Natural killer cell (primary cell): ENCODE results near the gene DCDC2C. TPM values are rescaled to one million over a fixed set of nuclear protein-coding genes. Genes with fewer than 3 reads are reported as not detected.
A peak's percentile ranks its signal among the peaks of the same experiment; 100 is the strongest.

Experiments
- ATAC-seq, 3 donors: fragments of 150-1000 bp in 2 of 3; fragments of 200-7000 bp in 1 of 3; cut with Tn5 transposase; 1 replicate in 1 of 3; 2 replicates in 2 of 3; pipeline ENCODE4 v1.10.0; 2021; ENCODE audit warnings: mild to moderate bottlenecking in 2 of 3, moderate library complexity in 2 of 3
- DNase-seq, 2 donors: peaks; one replicate each; pipeline versions ENCODE4 v3.0.0 to v3.0.0-alpha.2; 2013 to 2021; ENCODE audit warnings: mixed read lengths in 1 of 2
- H3K27ac ChIP-seq: one replicate; pipeline ENCODE4 v1.5.1; 2013; ENCODE audit warnings: mild to moderate bottlenecking, low read length
- H3K27me3 ChIP-seq: one replicate; pipeline ENCODE4 v1.6.1; 2013; ENCODE audit warnings: low read length; ENCODE audit not compliant: control insufficient read depth, insufficient read depth
- H3K36me3 ChIP-seq: one replicate; pipeline ENCODE4 v1.6.1; 2013; ENCODE audit warnings: low read length; ENCODE audit not compliant: control insufficient read depth, insufficient read depth
- H3K4me1 ChIP-seq: one replicate; pipeline ENCODE4 v1.6.1; 2013; ENCODE audit warnings: low read length; ENCODE audit not compliant: control insufficient read depth, insufficient read depth
- H3K4me3 ChIP-seq: one replicate; pipeline ENCODE4 v1.5.1; 2013; ENCODE audit warnings: low read length
- H3K9me3 ChIP-seq: one replicate; pipeline ENCODE4 v1.6.1; 2013; ENCODE audit warnings: low read length; ENCODE audit not compliant: control insufficient read depth, insufficient read depth
- H3K27ac Mint-ChIP-seq, 2 donors: one replicate each; pipeline ENCODE4 v1.8.0; 2022; ENCODE audit warnings: mild to moderate bottlenecking in 2 of 2, mixed read lengths in 2 of 2, moderate library complexity in 1 of 2
- H3K27me3 Mint-ChIP-seq, 2 donors: one replicate each; pipeline ENCODE4 v1.8.0; 2022; ENCODE audit warnings: low read depth in 2 of 2, mixed read lengths in 2 of 2
- H3K36me3 Mint-ChIP-seq: one replicate; pipeline ENCODE4 v1.8.0; 2022; ENCODE audit warnings: mixed read lengths
- H3K4me1 Mint-ChIP-seq, 2 donors: one replicate each; pipeline ENCODE4 v1.8.0; 2022; ENCODE audit warnings: mixed read lengths in 2 of 2
- H3K4me3 Mint-ChIP-seq: one replicate; pipeline ENCODE4 v1.8.0; 2022; ENCODE audit warnings: mild to moderate bottlenecking, moderate library complexity, mixed read lengths
- H3K9me3 Mint-ChIP-seq, 2 donors: one replicate each; pipeline ENCODE4 v1.8.0; 2022; ENCODE audit warnings: mixed read lengths in 2 of 2
- CTCF ChIP-seq: fragments of 200-600 bp; IDR thresholded peaks from one replicate; pipeline ENCODE4 v1.8.0; 2022; ENCODE audit warnings: antibody characterized with exemption
- WGBS: methylation state at CpG from one replicate; pipeline ENCODE4 v1.1.7; 2013; ENCODE audit warnings: missing lambda C conversion rate; ENCODE audit not compliant: insufficient coverage; 5-methylcytosine and 5-hydroxymethylcytosine counted together
- intact Hi-C: fragments of 100-400 bp; cut with micrococcal nuclease; formaldehyde crosslinking; loops from one replicate; pipeline ENCODE4 v1.14.2; 2022
- total RNA-seq, 4 donors: library from RNA; stranded (reverse); fragments of 120-200 nt in 1 of 4; gene quantifications; one replicate each; pipeline versions ENCODE4 v1.2.3 to v1.2.4, GENCODE V29; 2013 to 2022

The DCDC2C gene
- total RNA-seq, 3 donors from 2014 or later (not counting 1 experiment from before 2014, with no cell fraction given), result not detected

- Mint-ChIP-seq H3K9me3 (no peaks in the 10 kb centered on the region), H3K36me3 (no peaks in the 10 kb centered on the region), H3K27me3 (peaks cover 0 to under 1% of the 10 kb centered on the region in 2 donors), H3K27ac (no peak overlapping the region), H3K4me3 (no peak overlapping the region), H3K4me1 (no peaks in the 10 kb centered on the region)
- ATAC-seq (peak in 1 of 3 donors; percentile 23), DNase-seq (no peak)
- H3K27me3 ChIP-seq, result no peaks in the 10 kb centered on the region
- H3K9me3 ChIP-seq, result no peaks in the 10 kb centered on the region
- TF ChIP-seq CTCF, result no peak
- intact Hi-C loops, result no loop called here
- WGBS, result 84% methylated on average over 9 of the region's 9 CpGs
- H3K4me3 ChIP-seq, result no peak overlapping the region
- no peak overlapping the region for H3K27ac ChIP-seq
- no peaks in the 10 kb centered on the region for H3K36me3 ChIP-seq
- no peaks in the 10 kb centered on the region for H3K4me1 ChIP-seq
These were observed 30.3 kb upstream of the DCDC2C start for GRCh38 chr2:3672861-3673678.

GRCh38 chr2:3674066-3674845 is 29.1 kb upstream of the DCDC2C start:
- H3K9me3 ChIP-seq, result no peaks in the 10 kb centered on the region
- Mint-ChIP-seq H3K4me3 (no peak overlapping the region), H3K36me3 (no peaks in the 10 kb centered on the region), H3K4me1 (no peaks in the 10 kb centered on the region), H3K9me3 (no peaks in the 10 kb centered on the region), H3K27ac (no peak overlapping the region), H3K27me3 (no peaks in the 10 kb centered on the region)
- H3K27me3 ChIP-seq, result no peaks in the 10 kb centered on the region
- no peak overlapping the region for H3K27ac ChIP-seq
- no peak overlapping the region for H3K4me3 ChIP-seq
- H3K4me1 ChIP-seq, result no peaks in the 10 kb centered on the region
- ATAC-seq (no peak), DNase-seq (no peak)
- intact Hi-C loops, result no loop called here
- no peaks in the 10 kb centered on the region for H3K36me3 ChIP-seq
- 88% methylated on average over 9 of the region's 9 CpGs for WGBS
- no peak for TF ChIP-seq CTCF

GRCh38 chr2:3675687-3676086 is 27.7 kb upstream of the DCDC2C start:
- no peak for TF ChIP-seq CTCF

More at GRCh38 chr2:3675687-3676086, 27.7 kb upstream of the DCDC2C start:
- H3K4me3 Mint-ChIP-seq, result no peak overlapping the region
- intact Hi-C loops, result no loop called here
- 96% methylated on average over 2 of the region's 4 CpGs for WGBS
- Histone ChIP-seq H3K9me3 (no peaks in the 10 kb centered on the region), H3K27me3 (no peaks in the 10 kb centered on the region), H3K4me3 (no peak overlapping the region), H3K36me3 (no peaks in the 10 kb centered on the region), H3K4me1 (no peaks in the 10 kb centered on the region), H3K27ac (no peak overlapping the region)
- no peaks in the 10 kb centered on the region for H3K4me1 Mint-ChIP-seq
- no peaks in the 10 kb centered on the region for H3K9me3 Mint-ChIP-seq
- DNase-seq (no peak), ATAC-seq (no peak)
- no peaks in the 10 kb centered on the region for H3K27me3 Mint-ChIP-seq
- no peak overlapping the region for H3K27ac Mint-ChIP-seq
- H3K36me3 Mint-ChIP-seq, result no peaks in the 10 kb centered on the region
